DLD1 (cell line): Measurements from ENCODE around the gene CASQ2.

Experiments
- in situ Hi-C: cut with HindIII; loops from 2 replicates; pipeline ENCODE4 v1.10.0; 2017; ENCODE audit warnings: low sequenced_read_pairs

CASQ2 gene

GRCh38 chr1:115705963-115706362, 62.6 kb downstream of the CASQ2 start:
- in situ Hi-C loops, result no loop called here

- in situ Hi-C loops, result no loop called here
These were observed 63.2 kb downstream of the CASQ2 start for GRCh38 chr1:115705085-115705951.

GRCh38 chr1:115702959-115703358, 65.6 kb downstream of the CASQ2 start:
- in situ Hi-C loops, result no loop called here

GRCh38 chr1:115701090-115701489, 67.4 kb downstream of the CASQ2 start:
- in situ Hi-C loops, result no loop called here

- in situ Hi-C loops, result loop anchor here (5.0 kb wide), 1 partner anchor 65 kb away; no protein-coding TSS in a partner anchor
These were observed 70.9 kb downstream of the CASQ2 start for GRCh38 chr1:115697619-115698018.

- in situ Hi-C loops, result loop anchor here (5.0 kb wide), 1 partner anchor 67 kb away; no protein-coding TSS in a partner anchor
These were observed 73.7 kb downstream of the CASQ2 start for GRCh38 chr1:115694805-115695204.

- in situ Hi-C loops, result no loop called here
These were observed 76.3 kb downstream of the CASQ2 start for GRCh38 chr1:115692224-115692623.

GRCh38 chr1:115690972-115691371, 77.5 kb downstream of the CASQ2 start:
- in situ Hi-C loops, result no loop called here

GRCh38 chr1:115687744-115688143, 80.8 kb downstream of the CASQ2 start:
- in situ Hi-C loops, result no loop called here

- in situ Hi-C loops, result no loop called here
These were observed 83.3 kb downstream of the CASQ2 start for GRCh38 chr1:115685029-115685705.

- in situ Hi-C loops, result no loop called here
These were observed 85.7 kb downstream of the CASQ2 start for GRCh38 chr1:115682792-115683191.

GRCh38 chr1:115680730-115681111, 87.8 kb downstream of the CASQ2 start:
- in situ Hi-C loops, result no loop called here

GRCh38 chr1:115679141-115679611, 89.3 kb downstream of the CASQ2 start:
- in situ Hi-C loops, result no loop called here

- in situ Hi-C loops, result no loop called here
These were observed 90.4 kb downstream of the CASQ2 start for GRCh38 chr1:115678141-115678540.

GRCh38 chr1:115677565-115677964, 90.9 kb downstream of the CASQ2 start:
- in situ Hi-C loops, result no loop called here

GRCh38 chr1:115677182-115677555, 91.3 kb downstream of the CASQ2 start:
- in situ Hi-C loops, result no loop called here

- in situ Hi-C loops, result no loop called here
These were observed 91.9 kb downstream of the CASQ2 start for GRCh38 chr1:115676498-115677181.

GRCh38 chr1:115672224-115673009, 96.1 kb downstream of the CASQ2 start:
- in situ Hi-C loops, result no loop called here

- in situ Hi-C loops, result no loop called here
These were observed 97.2 kb downstream of the CASQ2 start for GRCh38 chr1:115671176-115671934.
